KMS-11 (cell line): ENCODE measurements around the gene NEK11.
A peak's percentile ranks its signal among the peaks of the same experiment; 100 is the strongest.
"Not testable (repeated sequence)": the region's sequence is repeated elsewhere in the genome, so short reads cannot be mapped to it uniquely, and the experiment has no call there.

Experiments used
- H2AFZ ChIP-seq: fragments of 200-600 bp; sonication (generic); 2 replicates; pipeline ENCODE4 v1.6.1; 2016; ENCODE audit warnings: antibody characterized with exemption, mixed run types, low read depth
- H3K27ac ChIP-seq: fragments of 200-600 bp; sonication (generic); 2 replicates; pipeline ENCODE4 v1.6.1; 2016; ENCODE audit warnings: mild to moderate bottlenecking, mixed run types
- H3K27me3 ChIP-seq: fragments of 200-600 bp; sonication (generic); 2 replicates; pipeline ENCODE4 v1.6.1; 2017; ENCODE audit warnings: mild to moderate bottlenecking, low read depth, mixed run types, moderate library complexity; ENCODE audit not compliant: insufficient read depth
- H3K36me3 ChIP-seq: fragments of 200-600 bp; sonication (generic); 2 replicates; pipeline ENCODE4 v1.6.1; 2017; ENCODE audit warnings: mild to moderate bottlenecking, mixed run types; ENCODE audit not compliant: insufficient read depth
- H3K4me1 ChIP-seq: fragments of 200-600 bp; sonication (generic); 2 replicates; pipeline ENCODE4 v1.6.1; 2016; ENCODE audit warnings: mild to moderate bottlenecking, low read depth, mixed run types; ENCODE audit not compliant: poor library complexity, severe bottlenecking
- H3K4me2 ChIP-seq: fragments of 200-600 bp; sonication (generic); 2 replicates; pipeline ENCODE4 v1.7.0; 2016; ENCODE audit warnings: mild to moderate bottlenecking, mixed run types
- H3K4me3 ChIP-seq: fragments of 200-600 bp; sonication (generic); IDR thresholded peaks from 2 replicates; pipeline ENCODE4 v1.6.1; 2017; ENCODE audit warnings: low read depth, low read length, mixed read lengths; ENCODE audit not compliant: insufficient read depth
- H3K79me2 ChIP-seq: fragments of 200-600 bp; sonication (generic); 2 replicates; pipeline ENCODE4 v1.6.1; 2016; ENCODE audit warnings: low read depth, mixed run types; ENCODE audit not compliant: insufficient read depth
- H3K9ac ChIP-seq: fragments of 200-600 bp; sonication (generic); 2 replicates; pipeline ENCODE4 v1.6.1; 2016; ENCODE audit warnings: mild to moderate bottlenecking, mixed run types
- H4K20me1 ChIP-seq: fragments of 200-600 bp; sonication (generic); 2 replicates; pipeline ENCODE4 v1.6.1; 2016; ENCODE audit warnings: mild to moderate bottlenecking, mixed run types; ENCODE audit not compliant: insufficient read depth
- CTCF ChIP-seq: fragments of 200-600 bp; sonication (generic); conservative IDR thresholded peaks from 2 replicates; pipeline ENCODE4 v1.6.1; 2017; ENCODE audit warnings: low read depth, mild to moderate bottlenecking, antibody characterized with exemption, low read length, moderate library complexity, mixed read lengths

Gene NEK11

DNA sequence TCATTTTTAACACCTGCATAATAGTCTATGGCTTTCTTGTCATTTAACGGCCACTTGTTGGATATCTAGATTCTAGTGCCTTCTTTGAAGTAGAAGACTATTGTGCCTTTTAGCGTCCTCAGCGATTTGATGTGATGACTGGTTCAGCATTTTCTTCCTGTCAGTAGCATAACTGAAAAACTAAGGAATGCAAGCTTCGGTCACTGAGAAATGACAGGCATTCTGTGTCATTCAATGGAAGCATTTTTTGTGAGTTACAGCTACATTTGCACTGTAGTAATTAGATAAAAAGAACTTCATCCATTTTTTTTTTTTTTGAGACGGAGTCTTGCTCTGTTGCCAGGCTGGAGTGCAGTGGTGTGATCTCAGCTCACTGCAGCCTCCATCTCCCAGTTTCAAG is 10.3 kb downstream of the NEK11 start:
- H2AFZ ChIP-seq: no peak overlapping the region
- TF ChIP-seq CTCF: no peak
- peaks cover 29% of the 10 kb centered on the region for H3K4me1 ChIP-seq
- H3K79me2 ChIP-seq: no peaks in the 10 kb centered on the region
- no peaks in the 10 kb centered on the region for H4K20me1 ChIP-seq
- no peaks in the 10 kb centered on the region for H3K36me3 ChIP-seq
- H3K9ac ChIP-seq: no peak overlapping the region
- no peak overlapping the region for H3K4me3 ChIP-seq
- H3K4me2 ChIP-seq: no peak overlapping the region
- no peak overlapping the region for H3K27ac ChIP-seq
- no peaks in the 10 kb centered on the region for H3K27me3 ChIP-seq

DNA sequence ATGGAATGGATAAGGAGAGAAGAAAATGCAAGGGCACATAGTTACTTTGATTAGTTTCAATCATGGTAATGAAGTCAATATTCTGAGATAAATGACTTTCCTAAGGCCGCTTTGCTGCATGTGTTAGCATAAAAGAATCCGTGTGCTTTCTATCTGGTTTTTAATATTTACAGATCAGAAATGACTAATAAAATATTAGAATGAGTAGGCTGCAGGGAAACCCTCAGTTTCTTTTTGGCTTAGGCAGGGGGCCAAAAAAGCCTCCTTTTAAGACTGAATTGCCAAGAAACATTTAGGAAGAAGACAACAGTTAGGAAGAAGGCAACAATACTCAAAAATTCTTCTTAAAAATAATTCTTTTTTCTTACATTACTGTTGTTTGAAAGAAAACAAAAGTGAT is 11.6 kb downstream of the NEK11 start:
- Histone ChIP-seq H3K27ac (no peak overlapping the region), H3K4me2 (no peak overlapping the region)

GRCh38 chr3:131042271-131042985 is 15.8 kb downstream of the NEK11 start:
- not testable (repeated sequence) for H3K79me2 ChIP-seq, H3K27me3 ChIP-seq, H3K36me3 ChIP-seq, H4K20me1 ChIP-seq, H3K4me3 ChIP-seq
- Histone ChIP-seq H3K9ac (peak overlapping the region; percentile 33; the same call in 1 of the 2 replicates), H3K4me1 (peaks cover 50% of the 10 kb centered on the region), H3K27ac (peak overlapping the region; percentile 16; the same call in 1 of the 2 replicates), H2AFZ (peak overlapping the region; percentile 83), H3K4me2 (peak overlapping the region; percentile 74)

More for the DNA sequence above, 11.6 kb downstream of the NEK11 start:
- Histone ChIP-seq H3K4me3 (no peak overlapping the region), H3K27me3 (no peaks in the 10 kb centered on the region), H3K9ac (no peak overlapping the region), H3K4me1 (peaks cover 40% of the 10 kb centered on the region), H3K79me2 (no peaks in the 10 kb centered on the region), H4K20me1 (no peaks in the 10 kb centered on the region), H3K36me3 (no peaks in the 10 kb centered on the region), H2AFZ (no peak overlapping the region)
- no peak for TF ChIP-seq CTCF

DNA sequence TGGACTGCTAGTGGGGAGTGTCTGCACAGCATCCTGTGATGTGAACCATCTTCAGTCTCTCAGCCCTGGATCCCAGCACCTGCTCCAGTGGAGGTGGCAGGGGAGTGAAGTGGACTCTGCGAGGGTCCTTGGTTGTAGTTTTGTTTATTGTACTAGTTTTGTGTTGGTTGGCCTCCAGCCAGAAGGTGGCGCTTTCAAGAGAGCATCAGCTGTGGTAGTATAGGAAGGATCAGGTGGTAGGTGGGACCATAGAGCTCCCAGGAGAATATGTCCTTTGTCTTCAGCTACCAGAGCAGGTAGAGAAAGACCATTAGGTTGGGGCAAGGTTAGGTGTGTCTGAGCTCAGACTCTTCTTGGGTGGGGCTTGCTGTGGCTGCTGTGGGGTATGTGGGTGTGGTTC is 20.9 kb downstream of the NEK11 start:
- no peaks in the 10 kb centered on the region for H3K79me2 ChIP-seq
- H3K4me1 ChIP-seq: peaks cover 34% of the 10 kb centered on the region
- peak; percentile 94 for TF ChIP-seq CTCF
- H3K4me3 ChIP-seq: peak overlapping the region; percentile 92
- H3K9ac ChIP-seq: peak overlapping the region; percentile 61
- no peaks in the 10 kb centered on the region for H3K27me3 ChIP-seq
- no peaks in the 10 kb centered on the region for H3K36me3 ChIP-seq
- peak overlapping the region; percentile 68 for H3K27ac ChIP-seq
- H3K4me2 ChIP-seq: peak overlapping the region; percentile 75
- no peaks in the 10 kb centered on the region for H4K20me1 ChIP-seq
- H2AFZ ChIP-seq: peak overlapping the region; percentile 77

DNA sequence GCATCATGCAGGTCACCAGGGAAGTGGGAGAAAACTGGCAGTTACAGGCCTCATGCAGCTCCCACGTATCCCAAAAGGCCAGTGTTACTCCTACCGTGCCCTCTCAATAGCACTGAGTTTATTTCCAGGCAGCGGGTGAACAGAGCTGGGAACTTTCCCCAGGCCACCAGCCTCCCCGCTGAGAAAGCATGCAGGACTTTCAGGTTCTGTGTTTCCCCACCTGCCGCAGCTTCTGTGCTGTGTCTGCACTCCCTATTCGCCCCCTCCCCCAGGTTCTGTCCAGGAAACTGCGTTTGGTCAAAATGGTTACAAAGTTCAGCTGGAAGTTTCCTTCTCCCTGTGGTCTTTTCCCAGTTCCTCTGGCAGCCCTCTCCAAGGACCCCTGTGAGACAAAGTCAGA is 21.4 kb downstream of the NEK11 start:
- no peaks in the 10 kb centered on the region for H3K79me2 ChIP-seq
- peak overlapping the region; percentile 68 for H3K27ac ChIP-seq
- H2AFZ ChIP-seq: peak overlapping the region; percentile 77
- H4K20me1 ChIP-seq: no peaks in the 10 kb centered on the region
- H3K4me2 ChIP-seq: peak overlapping the region; percentile 75
- H3K36me3 ChIP-seq: no peaks in the 10 kb centered on the region
- peaks cover 34% of the 10 kb centered on the region for H3K4me1 ChIP-seq
- peak overlapping the region; percentile 61 for H3K9ac ChIP-seq
- no peak for TF ChIP-seq CTCF
- peak overlapping the region; percentile 92 for H3K4me3 ChIP-seq
- no peaks in the 10 kb centered on the region for H3K27me3 ChIP-seq
